Gastrocnemius medialis (tissue), 4 donors: ENCODE results near the gene PRKG1. TPM values are rescaled to one million over a fixed set of nuclear protein-coding genes. Genes with fewer than 3 reads are reported as not detected.

Source experiments
- ATAC-seq, 2 donors: fragments of 150-250 bp; one replicate each; pipeline ENCODE4 v1.9.1; 2016
- DNase-seq, 2 donors: peaks; one replicate each; pipeline ENCODE4 v3.0.0-alpha.2; 2019
- H3K27ac ChIP-seq, 4 donors: fragments of 200-600 bp; sonication (generic); 1 replicate in 1 of 4; 2 replicates in 3 of 4; pipeline ENCODE4 v1.5.1; 2016 to 2018; ENCODE audit warnings: mild to moderate bottlenecking in 2 of 4, moderate library complexity in 1 of 4
- H3K27me3 ChIP-seq, 3 donors: fragments of 200-600 bp; sonication (generic) in 2 of 3; 1 replicate in 1 of 3; 2 replicates in 2 of 3; pipeline versions ENCODE4 v1.5.1 to v1.6.0; 2016 to 2019; ENCODE audit warnings: mild to moderate bottlenecking in 1 of 3, moderate library complexity in 1 of 3
- H3K36me3 ChIP-seq, 2 donors: fragments of 200-600 bp; sonication (generic) in 1 of 2; one replicate each; pipeline ENCODE4 v1.5.1; 2017 to 2018
- H3K4me1 ChIP-seq, 2 donors: fragments of 200-600 bp; sonication (generic) in 1 of 2; one replicate each; pipeline ENCODE4 v1.5.1; 2016 to 2017; ENCODE audit warnings: mild to moderate bottlenecking in 2 of 2
- H3K4me3 ChIP-seq, 4 donors: fragments of 200-600 bp; sonication (generic) in 3 of 4; 1 replicate in 1 of 4; 2 replicates in 3 of 4; pipeline ENCODE4 v1.5.1; 2016 to 2019; ENCODE audit warnings: mild to moderate bottlenecking in 2 of 4
- H3K9me3 ChIP-seq, 3 donors: fragments of 200-600 bp; sonication (generic) in 2 of 3; 1 replicate in 1 of 3; 2 replicates in 2 of 3; pipeline ENCODE4 v1.5.1; 2016 to 2019
- POLR2A ChIP-seq, 2 donors: fragments of 450-650 bp; IDR thresholded peaks; one replicate each; pipeline ENCODE4 v1.6.1; 2017; ENCODE audit warnings: antibody characterized with exemption in 2 of 2, mild to moderate bottlenecking in 2 of 2, moderate library complexity in 2 of 2
- in situ Hi-C, 4 donors: fragments of 200-750 bp; cut with MboI; loops; one replicate each; pipeline versions ENCODE4 v1.15.0 to v1.8.0; 2017; ENCODE audit warnings: low sequenced_read_pairs in 4 of 4
- intact Hi-C: fragments of 100-400 bp; cut with DNase I; formaldehyde crosslinking; loops from one replicate; pipeline ENCODE4 v1.15.1; 2023; ENCODE audit warnings: low total_unique reads
- total RNA-seq, 4 donors: library from RNA; depleted of rRNA; stranded (reverse); fragments of >200 nt; gene quantifications; one replicate each; pipeline versions ENCODE4 v1.1.0 to v1.2.3, GENCODE V29; 2016
- TF ChIP-seq, protein P1 (sequence below), 5 experiments: fragments of 450-650 bp in 3 of 5; fragments of 200-600 bp in 2 of 5; sonication (generic) in 2 of 5; IDR thresholded peaks in 4 of 5; conservative IDR thresholded peaks in 1 of 5; 1 replicate in 4 of 5; 2 replicates in 1 of 5; pipeline ENCODE4 v1.5.1; 2016 to 2019; ENCODE audit warnings: antibody characterized with exemption in 5 of 5, mild to moderate bottlenecking in 3 of 5, moderate library complexity in 3 of 5

Gene PRKG1
- total RNA-seq, 4 donors from 2014 or later: 10.4 to 39.4 (median 25.1) TPM

- H3K36me3 ChIP-seq: no peaks in the 10 kb centered on the region
- peaks cover 20 to 40% of the 10 kb centered on the region in 2 donors for H3K4me1 ChIP-seq
- DNase-seq: peak; percentile 69 to 74
- no peaks in the 10 kb centered on the region for H3K27me3 ChIP-seq
- peak overlapping the region in 1 of 4 donors; percentile 26 for H3K27ac ChIP-seq
- in situ Hi-C loops (no loop called here), intact Hi-C loops (no loop called here)
- H3K4me3 ChIP-seq: no peak overlapping the region
- TF ChIP-seq POLR2A (IDR thresholded peaks at IDR 0.05): no peak
- TF ChIP-seq, protein P1, sequence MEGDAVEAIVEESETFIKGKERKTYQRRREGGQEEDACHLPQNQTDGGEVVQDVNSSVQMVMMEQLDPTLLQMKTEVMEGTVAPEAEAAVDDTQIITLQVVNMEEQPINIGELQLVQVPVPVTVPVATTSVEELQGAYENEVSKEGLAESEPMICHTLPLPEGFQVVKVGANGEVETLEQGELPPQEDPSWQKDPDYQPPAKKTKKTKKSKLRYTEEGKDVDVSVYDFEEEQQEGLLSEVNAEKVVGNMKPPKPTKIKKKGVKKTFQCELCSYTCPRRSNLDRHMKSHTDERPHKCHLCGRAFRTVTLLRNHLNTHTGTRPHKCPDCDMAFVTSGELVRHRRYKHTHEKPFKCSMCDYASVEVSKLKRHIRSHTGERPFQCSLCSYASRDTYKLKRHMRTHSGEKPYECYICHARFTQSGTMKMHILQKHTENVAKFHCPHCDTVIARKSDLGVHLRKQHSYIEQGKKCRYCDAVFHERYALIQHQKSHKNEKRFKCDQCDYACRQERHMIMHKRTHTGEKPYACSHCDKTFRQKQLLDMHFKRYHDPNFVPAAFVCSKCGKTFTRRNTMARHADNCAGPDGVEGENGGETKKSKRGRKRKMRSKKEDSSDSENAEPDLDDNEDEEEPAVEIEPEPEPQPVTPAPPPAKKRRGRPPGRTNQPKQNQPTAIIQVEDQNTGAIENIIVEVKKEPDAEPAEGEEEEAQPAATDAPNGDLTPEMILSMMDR (IDR thresholded peaks at IDR 0.05 in 4 of 5, conservative IDR thresholded peaks at IDR 0.05 in 1 of 5): peak in 2 of 5 experiments; percentile 4 to 17
- ATAC-seq: peak; percentile 98
- H3K9me3 ChIP-seq: no peaks in the 10 kb centered on the region
Observed at GRCh38 chr10:51031950-51032349, 42.3 kb upstream of the PRKG1 start.

- in situ Hi-C loops: no loop called here
- Histone ChIP-seq H3K27ac (no peak overlapping the region), H3K27me3 (no peaks in the 10 kb centered on the region), H3K36me3 (no peaks in the 10 kb centered on the region), H3K4me3 (no peak overlapping the region), H3K4me1 (peaks cover 0 to 19% of the 10 kb centered on the region in 2 donors), H3K9me3 (no peaks in the 10 kb centered on the region)
- intact Hi-C loops: no loop called here
- TF ChIP-seq, protein P1 (IDR thresholded peaks at IDR 0.05 in 4 of 5, conservative IDR thresholded peaks at IDR 0.05 in 1 of 5): no peak
- no peak for TF ChIP-seq POLR2A (IDR thresholded peaks at IDR 0.05)
- ATAC-seq (no peak), DNase-seq (no peak)
Observed at GRCh38 chr10:51034769-51035168, 39.5 kb upstream of the PRKG1 start.

- Histone ChIP-seq H3K27me3 (no peaks in the 10 kb centered on the region), H3K4me1 (peaks cover 0 to 19% of the 10 kb centered on the region in 2 donors), H3K4me3 (no peak overlapping the region), H3K27ac (no peak overlapping the region), H3K36me3 (no peaks in the 10 kb centered on the region), H3K9me3 (no peaks in the 10 kb centered on the region)
- DNase-seq: no peak
- intact Hi-C loops (no loop called here), in situ Hi-C loops (no loop called here)
- ATAC-seq: no peak
- TF ChIP-seq, protein P1 (IDR thresholded peaks at IDR 0.05 in 4 of 5, conservative IDR thresholded peaks at IDR 0.05 in 1 of 5): no peak
- no peak for TF ChIP-seq POLR2A (IDR thresholded peaks at IDR 0.05)
Observed at GRCh38 chr10:51035344-51035743, 38.9 kb upstream of the PRKG1 start.

GRCh38 chr10:51045871-51046270 lies 28.4 kb upstream of the PRKG1 start:
- in situ Hi-C loops: no loop called here
- intact Hi-C loops: loop anchor here (5.0 kb wide), 1 partner anchor 44 kb away; no protein-coding TSS in a partner anchor

More at GRCh38 chr10:51045871-51046270, 28.4 kb upstream of the PRKG1 start:
- ATAC-seq (no peak), DNase-seq (no peak)
- H3K9me3 ChIP-seq: no peaks in the 10 kb centered on the region
- H3K27me3 ChIP-seq: no peaks in the 10 kb centered on the region
- peaks cover 17 to 34% of the 10 kb centered on the region in 2 donors for H3K4me1 ChIP-seq
- no peak overlapping the region for H3K27ac ChIP-seq
- no peaks in the 10 kb centered on the region for H3K36me3 ChIP-seq
- no peak overlapping the region for H3K4me3 ChIP-seq
- TF ChIP-seq POLR2A (IDR thresholded peaks at IDR 0.05): no peak
- TF ChIP-seq, protein P1 (IDR thresholded peaks at IDR 0.05 in 4 of 5, conservative IDR thresholded peaks at IDR 0.05 in 1 of 5): no peak
